K562 (cell line): Measurements from ENCODE around the gene TTC31.

Experiments used
- ARID3A ChIP-seq: IDR thresholded peaks from 2 replicates; pipeline ENCODE4 v1.6.1; 2012; ENCODE audit warnings: low read depth, low read length, improper control_type of control experiment, borderline replicate concordance
- CEBPB ChIP-seq: fragments of 450-650 bp; IDR thresholded peaks from 2 replicates; pipeline ENCODE4 v1.6.1; 2016; ENCODE audit warnings: missing genetic modification characterization, missing compliant biosample characterization
- CREB1 ChIP-seq, 2 experiments: sonication (generic) in 1 of 2; formaldehyde crosslinking in 1 of 2; IDR thresholded peaks; 2 replicates each; pipeline versions ENCODE4 v1.6.1 to v1.8.0; 2012 to 2022; ENCODE audit warnings: inconsistent platforms in 1 of 2, mild to moderate bottlenecking in 1 of 2, missing genetic modification reagents in 1 of 2, moderate library complexity in 1 of 2
- GABPA ChIP-seq: fragments of 200-800 bp; sonication (Bioruptor generic); conservative IDR thresholded peaks from 2 replicates; pipeline ENCODE4 v1.6.1; 2016; ENCODE audit warnings: low read depth, missing genetic modification characterization, missing compliant biosample characterization
- SREBF2 ChIP-seq: sonication (generic); formaldehyde crosslinking; IDR thresholded peaks from 2 replicates; pipeline ENCODE4 v1.4.0; 2020; ENCODE audit warnings: mild to moderate bottlenecking, missing genetic modification reagents
- SRSF1 ChIP-seq: fragments of 200-400 bp; formaldehyde crosslinking; IDR thresholded peaks from 2 replicates; pipeline ENCODE4 v1.6.1; 2017; ENCODE audit warnings: mild to moderate bottlenecking, low read depth, low read length, moderate library complexity
- ZFP30 ChIP-seq: fragments of 250-450 bp; sonication (Bioruptor Pico); IDR thresholded peaks from 2 replicates; pipeline ENCODE4 v1.8.0; 2022; ENCODE audit warnings: moderate library complexity, mild to moderate bottlenecking, inconsistent platforms, borderline replicate concordance
- TF ChIP-seq, protein P1 (sequence below): IDR thresholded peaks from 3 replicates; pipeline ENCODE4 v1.6.1; 2011; ENCODE audit warnings: borderline replicate concordance, mild to moderate bottlenecking, moderate library complexity; ENCODE audit not compliant: insufficient read length; ENCODE audit errors: extremely low read depth

DNA sequence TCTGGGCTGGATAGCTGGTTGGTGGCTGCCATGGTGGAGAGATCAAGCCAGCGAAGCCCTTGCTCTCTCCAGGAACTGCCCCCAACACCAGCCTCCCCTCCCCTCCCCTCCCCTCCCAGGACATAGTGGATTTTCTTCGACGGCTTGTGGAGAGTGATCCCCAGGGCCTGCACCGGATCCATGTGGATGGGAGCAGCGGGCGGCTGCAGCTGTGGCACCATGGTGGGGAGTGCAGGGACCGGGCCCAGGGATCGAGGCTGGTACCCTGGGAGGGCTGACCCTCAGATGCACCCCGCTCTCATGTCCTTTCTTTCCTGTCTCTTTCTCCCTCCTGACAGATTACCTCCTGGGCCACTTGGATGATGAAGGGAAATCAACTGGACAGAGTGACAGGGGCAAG is 7.0 kb downstream of the TTC31 start:
- no peak for TF ChIP-seq GABPA (tag)
- TF ChIP-seq SREBF2 (CRISPR knock-in tag): no peak
- no peak for TF ChIP-seq ARID3A
- no peak for TF ChIP-seq ZFP30 (CRISPR knock-in tag)
- TF ChIP-seq CREB1 (IDR thresholded peaks at IDR 0.05): no peak
- TF ChIP-seq CREB1 (CRISPR knock-in tag; IDR thresholded peaks at IDR 0.05): no peak
- TF ChIP-seq CEBPB: no peak
- TF ChIP-seq SRSF1: no peak
- TF ChIP-seq, protein P1, sequence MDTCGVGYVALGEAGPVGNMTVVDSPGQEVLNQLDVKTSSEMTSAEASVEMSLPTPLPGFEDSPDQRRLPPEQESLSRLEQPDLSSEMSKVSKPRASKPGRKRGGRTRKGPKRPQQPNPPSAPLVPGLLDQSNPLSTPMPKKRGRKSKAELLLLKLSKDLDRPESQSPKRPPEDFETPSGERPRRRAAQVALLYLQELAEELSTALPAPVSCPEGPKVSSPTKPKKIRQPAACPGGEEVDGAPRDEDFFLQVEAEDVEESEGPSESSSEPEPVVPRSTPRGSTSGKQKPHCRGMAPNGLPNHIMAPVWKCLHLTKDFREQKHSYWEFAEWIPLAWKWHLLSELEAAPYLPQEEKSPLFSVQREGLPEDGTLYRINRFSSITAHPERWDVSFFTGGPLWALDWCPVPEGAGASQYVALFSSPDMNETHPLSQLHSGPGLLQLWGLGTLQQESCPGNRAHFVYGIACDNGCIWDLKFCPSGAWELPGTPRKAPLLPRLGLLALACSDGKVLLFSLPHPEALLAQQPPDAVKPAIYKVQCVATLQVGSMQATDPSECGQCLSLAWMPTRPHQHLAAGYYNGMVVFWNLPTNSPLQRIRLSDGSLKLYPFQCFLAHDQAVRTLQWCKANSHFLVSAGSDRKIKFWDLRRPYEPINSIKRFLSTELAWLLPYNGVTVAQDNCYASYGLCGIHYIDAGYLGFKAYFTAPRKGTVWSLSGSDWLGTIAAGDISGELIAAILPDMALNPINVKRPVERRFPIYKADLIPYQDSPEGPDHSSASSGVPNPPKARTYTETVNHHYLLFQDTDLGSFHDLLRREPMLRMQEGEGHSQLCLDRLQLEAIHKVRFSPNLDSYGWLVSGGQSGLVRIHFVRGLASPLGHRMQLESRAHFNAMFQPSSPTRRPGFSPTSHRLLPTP: no peak
